GM12872 (cell line): ENCODE data around the gene IFNG.

Experiments used
- CTCF ChIP-seq: IDR thresholded peaks from 3 replicates; pipeline ENCODE4 v1.5.1; 2011; ENCODE audit warnings: low read depth, mild to moderate bottlenecking, low read length, moderate library complexity; ENCODE audit not compliant: insufficient read depth

Gene IFNG

GRCh38 chr12:68114606-68115005, 44.9 kb downstream of the IFNG start:
- no peak for TF ChIP-seq CTCF

GRCh38 chr12:68113644-68114043, 45.9 kb downstream of the IFNG start:
- TF ChIP-seq CTCF = peak; percentile 68

- TF ChIP-seq CTCF = no peak
These were observed 47.5 kb downstream of the IFNG start for GRCh38 chr12:68111995-68112394.

GRCh38 chr12:68109444-68110217, 49.9 kb downstream of the IFNG start:
- no peak for TF ChIP-seq CTCF

- no peak for TF ChIP-seq CTCF
These were observed 50.5 kb downstream of the IFNG start for GRCh38 chr12:68109001-68109400.

GRCh38 chr12:68106660-68107059, 52.9 kb downstream of the IFNG start:
- TF ChIP-seq CTCF = no peak

- no peak for TF ChIP-seq CTCF
These were observed 53.4 kb downstream of the IFNG start for GRCh38 chr12:68106160-68106559.
